ENCODE results near the gene PLIN1.
"Not testable (repeated sequence)": the region's sequence is repeated elsewhere in the genome, so short reads cannot be mapped to it uniquely, and the experiment has no call there.

The PLIN1 gene

GRCh38 chr15:89679212-89679611 lies at the start of gene PLIN1:
PLIN1 (minus strand) TSS chr15:89679367; CDS start chr15:89677489, 1,878 bp downstream.
- DNase-seq (ENCODE audit: low spot score): no peak

DNA sequence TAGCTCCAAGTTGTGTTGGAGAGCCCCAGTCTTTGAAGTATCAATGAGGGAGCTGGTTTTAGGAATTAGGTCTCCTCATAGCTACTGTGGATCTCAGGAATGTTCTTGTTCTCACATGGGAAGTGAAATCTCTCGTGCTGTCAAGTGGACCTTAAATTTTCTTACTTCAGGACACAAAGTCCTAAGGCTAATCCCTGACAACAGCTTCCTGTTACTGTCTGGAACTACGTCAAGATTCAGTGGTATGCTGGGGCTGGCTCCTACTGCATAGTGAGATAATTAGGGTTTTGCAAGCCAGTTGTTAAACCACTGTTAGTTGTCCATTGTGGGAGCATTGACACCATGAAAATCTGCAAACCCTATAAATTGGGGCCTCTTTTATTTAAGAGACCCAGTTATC lies 49.1 kb upstream of the PLIN1 start:
- no peak for DNase-seq (ENCODE audit: low spot score)

DNA sequence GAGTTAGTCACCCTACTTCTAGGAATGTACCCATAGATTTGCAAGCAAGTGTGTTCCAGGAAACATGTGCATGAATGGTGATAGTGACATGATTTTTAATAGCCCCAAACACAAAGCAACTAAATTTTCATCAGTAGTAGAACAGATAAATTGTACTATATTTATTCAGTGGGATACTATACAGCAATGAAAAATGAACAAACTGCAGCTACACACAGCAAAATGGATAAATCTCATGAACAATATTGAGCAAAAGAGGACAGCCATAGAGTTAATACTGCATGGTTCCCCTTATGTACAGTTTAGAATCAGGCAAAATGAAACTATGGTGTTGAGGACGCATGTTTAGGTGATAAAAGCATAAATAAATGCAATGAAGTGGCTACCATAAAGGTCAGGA lies 45.9 kb upstream of the PLIN1 start:
- DNase-seq (ENCODE audit: low spot score): no peak

DNA sequence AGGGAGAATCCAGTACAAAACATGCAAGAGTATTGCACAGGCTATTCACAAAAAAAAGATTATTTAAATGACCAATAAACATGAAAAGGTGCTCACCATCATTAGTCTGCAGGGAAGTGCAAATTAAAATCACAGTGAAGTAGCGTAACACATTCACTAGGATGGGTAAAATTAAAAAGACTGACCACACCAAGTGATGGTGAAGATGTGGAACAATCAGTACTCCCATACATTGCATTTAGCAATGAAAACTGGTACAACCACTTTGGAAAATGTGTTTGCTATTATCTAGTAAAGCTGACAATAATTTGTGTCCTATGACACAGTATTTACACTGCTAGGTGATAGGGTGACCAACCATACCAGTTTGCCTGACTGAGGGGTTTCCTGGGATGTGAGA lies 45.5 kb upstream of the PLIN1 start:
- DNase-seq (ENCODE audit: low spot score): no peak

- no peak for DNase-seq (ENCODE audit: low spot score)
Measured at GRCh38 chr15:89723031-89723430, 43.9 kb upstream of the PLIN1 start.

- no peak for DNase-seq (ENCODE audit: low spot score)
Measured at GRCh38 chr15:89714775-89715174, 35.6 kb upstream of the PLIN1 start.

DNA sequence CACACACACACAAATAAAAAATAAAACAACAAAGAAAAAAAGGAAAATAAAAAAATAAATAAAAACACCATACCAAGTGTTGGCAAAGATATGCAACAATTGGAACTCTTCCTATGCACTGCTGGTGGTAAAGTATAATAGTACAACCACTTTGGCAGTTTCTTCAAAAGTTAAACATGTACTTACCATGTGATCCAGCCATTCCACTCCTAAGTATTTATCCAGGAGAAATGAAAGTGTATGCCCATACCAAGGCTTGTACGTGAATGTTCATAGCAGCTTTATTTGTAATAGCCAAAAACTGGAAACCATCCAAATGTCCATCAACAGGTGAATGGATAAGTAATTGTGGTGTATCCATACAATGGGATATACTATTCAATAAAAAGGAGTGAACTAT lies 28.4 kb upstream of the PLIN1 start:
- no peak for DNase-seq (ENCODE audit: low spot score)

DNA sequence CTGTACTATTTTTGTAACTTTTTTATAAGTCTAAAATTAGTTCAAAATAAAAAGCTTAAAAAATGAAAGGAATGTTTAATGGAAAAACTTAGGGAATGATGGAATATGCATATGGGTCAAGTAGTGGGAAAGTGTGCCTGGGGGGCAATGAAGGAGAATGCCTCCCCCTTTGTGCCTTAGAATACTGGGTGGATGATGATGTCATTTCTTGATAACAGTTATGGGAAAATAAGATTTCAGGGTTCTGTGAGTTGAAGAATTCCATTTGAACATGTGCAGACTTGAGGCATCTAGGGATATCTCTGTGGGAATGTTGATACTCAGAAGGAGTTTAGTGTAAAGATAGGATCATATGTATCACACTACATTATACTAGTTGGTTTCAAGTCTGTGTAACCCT lies 25.2 kb upstream of the PLIN1 start:
- DNase-seq (ENCODE audit: low spot score): no peak

GRCh38 chr15:89695198-89695597 lies 16.0 kb upstream of the PLIN1 start:
- no peak for DNase-seq (ENCODE audit: low spot score)

GRCh38 chr15:89693696-89694095 lies 14.5 kb upstream of the PLIN1 start:
- DNase-seq (ENCODE audit: low spot score): peak; percentile 3

GRCh38 chr15:89693091-89693490 lies 13.9 kb upstream of the PLIN1 start:
- DNase-seq (ENCODE audit: low spot score): no peak

GRCh38 chr15:89690276-89691218 lies 11.4 kb upstream of the PLIN1 start, which contains the start of the genes PEX11A and WDR93:
PEX11A (minus strand) TSS chr15:89690754; CDS start chr15:89690632, 122 bp downstream.
WDR93 (plus strand) TSS chr15:89690811; CDS start chr15:89701747, 10,936 bp downstream.
- peak; percentile 78 for DNase-seq (ENCODE audit: low spot score)

DNA sequence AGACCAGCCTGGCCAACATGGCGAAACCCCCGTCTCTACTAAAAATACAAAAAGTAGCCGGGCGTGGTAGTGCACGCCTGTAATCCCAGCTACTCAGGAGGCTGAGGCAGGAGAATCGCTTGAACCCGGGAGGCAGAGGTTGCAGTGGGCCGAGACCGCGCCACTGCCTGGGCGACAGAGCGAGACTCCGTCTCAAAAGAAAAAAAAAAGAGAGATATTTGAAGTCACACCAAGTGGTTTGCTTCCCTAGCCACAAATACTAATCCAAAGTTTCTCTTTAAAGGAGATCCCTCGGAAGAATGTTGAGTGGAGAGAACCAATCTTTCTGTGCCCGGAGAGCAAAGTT lies 10.7 kb upstream of the PLIN1 start:
- DNase-seq (ENCODE audit: low spot score): not testable (repeated sequence)

DNA sequence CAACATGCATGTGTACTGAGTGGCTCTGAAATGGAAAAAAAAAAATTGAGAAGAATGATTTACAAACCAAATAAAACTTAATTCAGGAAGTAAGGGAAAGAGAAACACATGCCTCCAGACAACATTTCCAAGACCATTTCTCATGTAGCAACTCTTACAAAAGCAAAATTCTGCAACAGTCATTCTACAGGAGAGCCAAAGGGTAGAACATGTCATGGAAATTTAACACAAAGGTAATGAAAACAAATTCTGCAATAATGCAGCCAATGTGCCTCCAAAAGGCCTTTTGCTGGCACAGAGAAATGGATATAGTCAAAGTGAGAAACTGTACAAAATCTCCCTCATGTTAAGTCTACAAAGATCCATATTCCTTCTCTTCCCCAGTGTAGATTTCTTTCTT lies 7.4 kb upstream of the PLIN1 start:
- DNase-seq (ENCODE audit: low spot score): no peak

DNA sequence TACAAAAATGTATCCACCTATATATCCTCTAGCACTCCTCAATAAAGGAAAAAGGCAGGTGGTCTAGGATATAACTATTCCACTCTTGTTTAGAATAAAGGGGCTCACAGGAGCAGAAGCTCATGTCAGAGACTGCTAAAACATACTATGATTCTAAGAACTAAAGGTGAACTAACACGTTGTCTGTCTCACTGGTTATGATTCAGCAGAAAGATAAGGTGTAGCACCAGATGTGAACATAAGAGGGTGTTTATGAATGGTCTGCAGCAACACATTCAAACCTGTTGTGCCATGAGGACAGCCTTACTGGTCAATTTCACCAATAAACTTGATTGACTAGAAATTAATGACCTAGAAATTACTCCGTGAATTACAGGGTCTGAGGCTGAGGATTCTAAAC lies 6.8 kb upstream of the PLIN1 start:
- DNase-seq (ENCODE audit: low spot score): no peak

DNA sequence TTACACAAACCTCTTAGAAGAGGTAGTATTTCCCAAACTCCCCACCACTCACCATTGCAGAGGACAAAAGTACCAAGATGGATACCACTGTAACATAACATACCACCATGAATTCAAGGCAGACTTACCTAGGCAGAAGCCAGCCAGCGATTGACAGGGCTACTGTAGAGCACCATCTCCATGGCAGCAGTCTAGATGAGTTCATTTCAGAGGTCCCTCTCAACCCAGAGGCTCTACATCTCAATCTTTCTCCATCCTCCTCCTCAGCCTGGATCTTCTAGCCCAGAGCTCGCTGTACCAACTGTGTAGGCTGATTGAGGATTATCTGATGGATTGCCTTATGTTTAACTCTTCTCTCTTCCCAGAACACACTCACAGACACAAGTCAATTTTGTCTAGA lies 2.0 kb upstream of the PLIN1 start:
- no peak for DNase-seq (ENCODE audit: low spot score)

DNA sequence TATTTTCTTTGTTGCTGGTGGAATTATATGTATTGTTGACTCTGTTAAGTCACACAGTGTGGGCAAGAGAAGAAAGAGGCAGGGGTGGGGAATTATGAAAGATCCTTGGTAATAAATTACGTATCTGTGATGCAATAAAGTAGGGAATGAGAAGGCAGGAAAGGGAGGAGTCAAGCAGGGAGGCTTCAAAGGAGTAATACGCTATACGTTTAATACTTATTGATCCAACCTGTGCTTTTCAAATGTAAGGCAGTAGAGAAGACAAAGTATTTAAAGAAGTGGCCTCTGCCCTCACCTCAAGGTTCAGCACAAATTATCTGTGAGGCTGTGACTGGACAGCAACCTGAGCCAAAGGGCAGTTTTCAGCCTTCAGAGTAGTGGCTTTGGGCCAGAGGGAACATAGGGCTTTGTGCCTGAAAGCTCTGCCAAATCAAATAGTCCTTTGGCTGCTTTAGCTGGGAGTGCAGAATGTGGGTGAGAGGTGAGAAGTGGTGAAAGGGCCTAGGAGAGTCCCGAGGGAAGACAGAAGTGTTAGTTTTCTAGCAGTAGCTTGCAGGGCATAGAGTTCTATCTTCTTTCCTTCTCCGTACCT lies 1.2 kb upstream of the PLIN1 start:
- no peak for DNase-seq (ENCODE audit: low spot score)

DNA sequence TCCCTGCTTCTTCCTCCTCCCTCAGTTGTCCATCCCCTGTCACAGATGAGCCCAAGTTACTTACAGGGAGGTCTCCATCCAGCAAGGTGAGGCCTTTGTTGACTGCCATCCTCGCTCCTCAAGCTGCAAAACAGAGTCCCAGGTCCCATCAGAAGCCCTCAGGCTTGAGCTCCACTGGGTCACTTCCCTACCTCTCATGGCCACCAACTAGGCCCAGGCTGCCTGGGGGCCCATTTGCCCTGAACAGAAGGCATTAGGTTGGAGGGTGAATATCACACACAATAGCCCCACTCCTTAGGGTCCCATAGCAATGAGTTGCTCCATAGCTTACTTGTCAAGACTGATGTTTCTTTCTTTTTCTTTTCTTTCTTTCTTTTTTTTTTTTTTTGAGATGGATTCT lies 1.8 kb downstream of the PLIN1 start:
- DNase-seq (ENCODE audit: low spot score): no peak

GRCh38 chr15:89675606-89676005 lies 3.6 kb downstream of the PLIN1 start:
- no peak for DNase-seq (ENCODE audit: low spot score)

DNA sequence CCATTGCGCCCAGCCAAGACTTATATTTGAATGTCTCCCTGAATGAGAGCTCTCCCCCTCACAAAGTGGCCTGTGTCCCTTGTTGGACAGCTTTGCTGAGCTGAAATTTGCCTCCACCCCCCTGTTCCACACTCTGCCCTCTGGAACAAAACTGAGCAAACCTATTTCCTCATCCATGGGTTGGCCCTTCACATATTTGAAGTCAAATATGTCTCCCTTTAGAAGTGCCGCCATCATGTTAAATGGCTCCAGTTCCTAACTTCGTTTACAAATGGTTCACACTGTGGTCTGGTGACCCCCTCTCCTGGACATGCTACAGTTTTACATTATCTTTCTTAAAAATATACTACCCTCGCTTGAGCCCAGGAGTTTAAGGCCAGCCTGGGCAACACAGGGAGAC lies 4.6 kb downstream of the PLIN1 start:
- DNase-seq (ENCODE audit: low spot score): no peak

GRCh38 chr15:89673165-89673512 lies 6.0 kb downstream of the PLIN1 start:
- no peak for DNase-seq (ENCODE audit: low spot score)

- no peak for DNase-seq (ENCODE audit: low spot score)
Measured at GRCh38 chr15:89672221-89673164, 6.7 kb downstream of the PLIN1 start.
